ENCODE data around the gene HPSE2.

- no peak for TF ChIP-seq POLR2A (IDR thresholded peaks at IDR 0.05; ENCODE audit: low read depth, low read length)
- TF ChIP-seq POLR2AphosphoS5 (IDR thresholded peaks at IDR 0.05; ENCODE audit: low read depth, low read length): no peak
- no peak for TF ChIP-seq TAF1 (IDR thresholded peaks at IDR 0.05; ENCODE audit: low read depth, low read length)
- TF ChIP-seq PAX5 (IDR thresholded peaks at IDR 0.05; ENCODE audit: insufficient read depth, low read length, severe bottlenecking): no peak
- TF ChIP-seq SPI1 (IDR thresholded peaks at IDR 0.05; ENCODE audit: low read depth, low read length): no peak
These were observed 44.8 kb upstream of the HPSE2 start for GRCh38 chr10:99280472-99280871.

All from GM12891 (cell line).